22Rv1 (cell line): ENCODE measurements around the gene ANTXRL.
"Not testable (repeated sequence)": the region's sequence is repeated elsewhere in the genome, so short reads cannot be mapped to it uniquely, and the experiment has no call there.

Experiments used
- H3K27ac ChIP-seq: fragments of 450-650 bp; 2 replicates; pipeline ENCODE4 v1.5.1; 2017
- CTCF ChIP-seq: fragments of 450-650 bp; IDR thresholded peaks from 2 replicates; pipeline ENCODE4 v1.5.1; 2017; ENCODE audit warnings: mild to moderate bottlenecking
- ZFX ChIP-seq: fragments of 450-650 bp; IDR thresholded peaks from 2 replicates; pipeline ENCODE4 v1.6.1; 2017; ENCODE audit warnings: antibody characterized with exemption, borderline replicate concordance

ANTXRL gene

GRCh38 chr10:46310851-46311250 lies 24.1 kb downstream of the ANTXRL start:
- H3K27ac ChIP-seq = no peak overlapping the region
- TF ChIP-seq CTCF = no peak
- no peak for TF ChIP-seq ZFX

- H3K27ac ChIP-seq = no peak overlapping the region
- TF ChIP-seq ZFX (no peak), CTCF (no peak)
These were observed 24.7 kb downstream of the ANTXRL start for GRCh38 chr10:46311501-46311951.

- not testable (repeated sequence) for H3K27ac ChIP-seq
These were observed 25.2 kb downstream of the ANTXRL start for GRCh38 chr10:46311961-46312431.

DNA sequence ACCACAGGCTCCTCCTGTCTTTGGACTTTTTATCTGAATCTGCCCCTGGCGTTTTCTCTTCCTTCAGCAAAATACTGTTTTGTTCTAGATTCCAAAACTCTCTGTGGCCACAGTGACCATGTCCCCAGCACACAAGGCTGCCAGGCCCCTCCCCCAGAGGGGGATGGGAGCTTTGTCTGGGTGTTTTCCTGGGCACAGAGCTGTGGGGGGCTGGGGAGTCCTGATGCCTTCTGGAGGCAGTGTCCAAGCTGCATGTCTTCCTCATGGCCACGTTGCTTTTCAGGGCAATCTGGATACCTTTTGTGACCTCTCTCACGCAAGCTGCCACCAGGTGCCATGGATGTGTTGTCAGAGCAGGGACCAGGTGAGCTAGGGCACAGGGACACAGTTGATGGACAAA lies 26.2 kb downstream of the ANTXRL start:
- H3K27ac ChIP-seq = no peak overlapping the region
- no peak for TF ChIP-seq ZFX
- no peak for TF ChIP-seq CTCF

- H3K27ac ChIP-seq = no peak overlapping the region
- TF ChIP-seq ZFX = no peak
- no peak for TF ChIP-seq CTCF
These were observed 27.3 kb downstream of the ANTXRL start for GRCh38 chr10:46314071-46314470.

GRCh38 chr10:46315071-46315860 lies 28.5 kb downstream of the ANTXRL start:
- not testable (repeated sequence) for H3K27ac ChIP-seq

DNA sequence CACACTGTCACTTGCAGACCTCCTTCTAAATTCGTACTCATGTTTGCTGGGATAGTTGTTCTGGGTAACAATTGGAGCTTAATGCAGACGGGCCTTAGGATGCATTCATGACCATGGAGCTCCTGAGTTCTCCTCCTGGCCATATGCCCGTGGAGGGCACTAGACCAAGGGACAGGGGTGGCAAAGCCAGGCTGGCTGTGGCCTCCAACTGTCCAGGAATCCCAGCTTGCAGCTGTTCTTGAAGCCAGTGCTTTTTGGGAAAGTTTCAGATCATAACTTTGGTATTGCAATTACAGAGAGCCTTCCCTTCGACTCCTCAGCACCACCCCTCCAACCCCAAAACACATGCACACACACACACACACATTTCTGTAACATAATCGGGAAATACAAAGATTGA lies 30.6 kb downstream of the ANTXRL start:
- no peak overlapping the region for H3K27ac ChIP-seq
- TF ChIP-seq ZFX (no peak), CTCF (no peak)

DNA sequence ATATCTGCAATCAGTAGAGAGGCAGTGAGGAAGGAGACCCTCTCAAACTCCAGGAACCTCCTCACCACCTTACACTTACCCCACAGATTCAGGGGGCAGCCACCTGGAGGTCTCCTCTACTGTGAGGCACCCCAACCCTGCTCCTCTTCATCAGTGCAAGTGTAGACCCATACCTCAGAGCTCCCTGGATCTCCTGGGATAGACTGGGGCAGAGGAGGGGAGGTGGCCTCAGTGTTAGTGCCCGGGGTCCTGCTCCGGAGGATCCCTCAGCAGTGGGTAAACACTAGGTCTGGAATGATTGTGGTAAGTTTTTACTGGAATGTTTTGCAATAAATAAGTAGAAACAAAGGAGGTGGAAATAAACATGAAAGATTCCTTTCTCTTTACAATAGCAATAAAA lies 31.1 kb downstream of the ANTXRL start:
- H3K27ac ChIP-seq = no peak overlapping the region
- TF ChIP-seq CTCF = no peak
- no peak for TF ChIP-seq ZFX
